Measurements from ENCODE around the gene FCER2. TPM values are rescaled to one million over a fixed set of nuclear protein-coding genes. Genes with fewer than 3 reads are reported as not detected.

Gene FCER2
- polyA plus RNA-seq, 2 of the 4 experiments (the other 2 are of a cell fraction) = not detected

- TF ChIP-seq HOXA7 (CRISPR knock-in tag; IDR thresholded peaks at IDR 0.05) (no peak), PHF8 (IDR thresholded peaks at IDR 0.05; ENCODE audit: borderline replicate concordance, low read depth) (no peak), HEYL (CRISPR knock-in tag; IDR thresholded peaks at IDR 0.05) (no peak), EHF (CRISPR knock-in tag; IDR thresholded peaks at IDR 0.05) (no peak), RAD21 (conservative IDR thresholded peaks at IDR 0.05 in 1 of 2, IDR thresholded peaks at IDR 0.05 in 1 of 2) (no peak), CBX8 (IDR thresholded peaks at IDR 0.05) (no peak), MYC (IDR thresholded peaks at IDR 0.05; ENCODE audit: borderline replicate concordance, low read length) (no peak)
These were observed 60.3 kb downstream of the FCER2 start (continued) for GRCh38 chr19:7641290-7642276.

- Histone ChIP-seq H3K9me3 (no peaks in the 10 kb centered on the region), H3K4me2 (no peak overlapping the region), H3K4me1 (no peaks in the 10 kb centered on the region), H3K27ac (no peak overlapping the region), H3K4me3 (no peak overlapping the region)
- DNase-seq (ENCODE audit: low read depth in 1 of 2, low spot score in 1 of 2) = no peak
- no peak for FAIRE-seq
- WGBS (ENCODE audit: missing lambda C conversion rate) = 80% methylated on average over 4 of the region's 11 CpGs
- TF ChIP-seq HEYL (CRISPR knock-in tag; IDR thresholded peaks at IDR 0.05) = no peak
- TF ChIP-seq RCOR1 (IDR thresholded peaks at IDR 0.05; ENCODE audit: low read depth, low read length) = no peak
- TF ChIP-seq HDAC2 (IDR thresholded peaks at IDR 0.05) = no peak
- no peak for TF ChIP-seq EHMT2 (IDR thresholded peaks at IDR 0.05; ENCODE audit: low read depth)
- TF ChIP-seq CTCF (IDR thresholded peaks at IDR 0.05) = no peak
- TF ChIP-seq SREBF2 (IDR thresholded peaks at IDR 0.05) = no peak
- no peak for TF ChIP-seq HMGXB4 (CRISPR knock-in tag; IDR thresholded peaks at IDR 0.05; ENCODE audit: borderline replicate concordance)
- no peak for TF ChIP-seq HOXB13 (CRISPR knock-in tag; IDR thresholded peaks at IDR 0.05; ENCODE audit: low read depth)
- TF ChIP-seq MYC (IDR thresholded peaks at IDR 0.05; ENCODE audit: borderline replicate concordance, low read length) = no peak
- no peak for TF ChIP-seq FOSB (CRISPR knock-in tag; IDR thresholded peaks at IDR 0.05)
- no peak for TF ChIP-seq BCL3 (IDR thresholded peaks at IDR 0.05)
- ATAC-seq = no peak
- CTCF ChIA-PET = interaction anchor here (1.0 kb wide), 1 partner anchor 72 kb away, joined by 5 read pairs; no protein-coding TSS in a partner anchor
- POLR2A ChIA-PET = no interaction called here
These were observed 61.1 kb downstream of the FCER2 start for GRCh38 chr19:7640803-7641202.

GRCh38 chr19:7639863-7640348 lies 62.0 kb downstream of the FCER2 start:
- ATAC-seq (no peak), FAIRE-seq (no peak), DNase-seq (ENCODE audit: low read depth in 1 of 2, low spot score in 1 of 2) (no peak)
- Histone ChIP-seq H3K27ac (no peak overlapping the region), H3K9me3 (no peaks in the 10 kb centered on the region), H3K4me2 (no peak overlapping the region), H3K4me1 (no peaks in the 10 kb centered on the region), H3K4me3 (no peak overlapping the region)
- POLR2A ChIA-PET = no interaction called here
- CTCF ChIA-PET = no interaction called here
- 88% methylated on average over 13 of the region's 13 CpGs for WGBS (ENCODE audit: missing lambda C conversion rate)
- TF ChIP-seq MYC (IDR thresholded peaks at IDR 0.05; ENCODE audit: borderline replicate concordance, low read length) = no peak
- no peak for TF ChIP-seq RARB (CRISPR knock-in tag; IDR thresholded peaks at IDR 0.05)
- no peak for TF ChIP-seq HES2 (IDR thresholded peaks at IDR 0.05)
- TF ChIP-seq CHD4 (IDR thresholded peaks at IDR 0.05; ENCODE audit: borderline replicate concordance) = no peak
- TF ChIP-seq CTCF (IDR thresholded peaks at IDR 0.05) = no peak
- TF ChIP-seq PBX3 (IDR thresholded peaks at IDR 0.05) = no peak
- no peak for TF ChIP-seq CHD2 (IDR thresholded peaks at IDR 0.05; ENCODE audit: low read length, partially characterized antibody)
- TF ChIP-seq KDM1A (IDR thresholded peaks at IDR 0.05; ENCODE audit: low read depth) = no peak
- no peak for TF ChIP-seq GATA3 (IDR thresholded peaks at IDR 0.05; ENCODE audit: borderline replicate concordance)
- TF ChIP-seq CBX8 (IDR thresholded peaks at IDR 0.05) = no peak
- no peak for TF ChIP-seq RNF2 (IDR thresholded peaks at IDR 0.05; ENCODE audit: borderline replicate concordance, low read depth)
